ENCODE results near the gene OR2T8. TPM values are rescaled to one million over a fixed set of nuclear protein-coding genes. Genes with fewer than 3 reads are reported as not detected.

OR2T8 gene
- total and polyA plus RNA-seq, 3 donors from 2014 or later: 0.44 to 0.55 TPM; not detected in 1

- no peak within 1 kb of the TSS for H3K4me3 ChIP-seq
- intact Hi-C loops (cut with DNase I; ENCODE audit: low total_unique reads): no loop called here
- WGBS, 2 donors: 85 to 90% methylated on average over 3 of the region's 3 CpGs
These were observed 28.5 kb downstream of the OR2T8 start, which contains the start of gene OR2L8 for GRCh38 chr1:247948558-247948957. Gene OR2L8 (plus strand): TSS chr1:247948858. CDS start chr1:247948858, 0 bp downstream.

GRCh38 chr1:247953408-247953807, 33.4 kb downstream of the OR2T8 start:
- no peak for DNase-seq
- Histone ChIP-seq H3K27ac (no peak overlapping the region), H3K36me3 (ENCODE audit: low read depth, missing control alignments) (no peaks in the 10 kb centered on the region)

More at GRCh38 chr1:247948558-247948957, 28.5 kb downstream of the OR2T8 start, which contains the start of gene OR2L8:
- H3K4me1 ChIP-seq: no peaks in the 10 kb centered on the region
- TF ChIP-seq CTCF (IDR thresholded peaks at IDR 0.05) (no peak), POLR2A (IDR thresholded peaks at IDR 0.05) (no peak)
- H3K36me3 ChIP-seq (ENCODE audit: low read depth, missing control alignments): no peaks in the 10 kb centered on the region
- no peak for DNase-seq
- no peaks in the 10 kb centered on the region for H3K27me3 ChIP-seq
- no peak within 1 kb of the TSS for H3K27ac ChIP-seq
- H3K9me3 ChIP-seq: no peaks in the 10 kb centered on the region

GRCh38 chr1:247961791-247962190, 41.7 kb downstream of the OR2T8 start:
- H3K4me1 ChIP-seq: no peaks in the 10 kb centered on the region
- DNase-seq: no peak
- H3K36me3 ChIP-seq (ENCODE audit: low read depth, missing control alignments): no peaks in the 10 kb centered on the region
- H3K9me3 ChIP-seq: no peaks in the 10 kb centered on the region
- intact Hi-C loops (cut with DNase I; ENCODE audit: low total_unique reads): no loop called here
- TF ChIP-seq CTCF (IDR thresholded peaks at IDR 0.05) (no peak), POLR2A (IDR thresholded peaks at IDR 0.05) (no peak)
- 30 to 42% methylated on average over 3 of the region's 3 CpGs for WGBS, 2 donors
- H3K27ac ChIP-seq: no peak overlapping the region
- H3K4me3 ChIP-seq: no peak overlapping the region
- H3K27me3 ChIP-seq: no peaks in the 10 kb centered on the region

More at GRCh38 chr1:247953408-247953807, 33.4 kb downstream of the OR2T8 start:
- intact Hi-C loops (cut with DNase I; ENCODE audit: low total_unique reads): no loop called here
- Histone ChIP-seq H3K9me3 (no peaks in the 10 kb centered on the region), H3K27me3 (no peaks in the 10 kb centered on the region), H3K4me3 (no peak overlapping the region), H3K4me1 (no peaks in the 10 kb centered on the region)
- no peak for TF ChIP-seq POLR2A (IDR thresholded peaks at IDR 0.05)
- TF ChIP-seq CTCF (IDR thresholded peaks at IDR 0.05): no peak
- 70 to 92% methylated on average over 1 of the region's 1 CpG for WGBS, 2 donors

GRCh38 chr1:247962911-247963588, 43.0 kb downstream of the OR2T8 start:
- no peaks in the 10 kb centered on the region for H3K27me3 ChIP-seq
- H3K27ac ChIP-seq: no peak overlapping the region
- TF ChIP-seq CTCF (IDR thresholded peaks at IDR 0.05): no peak
- no peaks in the 10 kb centered on the region for H3K4me1 ChIP-seq
- no peak for DNase-seq
- intact Hi-C loops (cut with DNase I; ENCODE audit: low total_unique reads): no loop called here
- no peaks in the 10 kb centered on the region for H3K36me3 ChIP-seq (ENCODE audit: low read depth, missing control alignments)
- H3K4me3 ChIP-seq: no peak overlapping the region
- no peaks in the 10 kb centered on the region for H3K9me3 ChIP-seq
- 75 to 76% methylated on average over 4 of the region's 4 CpGs for WGBS, 2 donors

- H3K27me3 ChIP-seq: no peaks in the 10 kb centered on the region
- H3K27ac ChIP-seq: no peak within 1 kb of the TSS
- no peaks in the 10 kb centered on the region for H3K36me3 ChIP-seq (ENCODE audit: low read depth, missing control alignments)
- no peak for TF ChIP-seq CTCF (IDR thresholded peaks at IDR 0.05)
- TF ChIP-seq POLR2A (IDR thresholded peaks at IDR 0.05): no peak
- no peak for DNase-seq
- H3K4me1 ChIP-seq: no peaks in the 10 kb centered on the region
- no peaks in the 10 kb centered on the region for H3K9me3 ChIP-seq
- H3K4me3 ChIP-seq: no peak within 1 kb of the TSS
- 91 to 97% methylated on average over 2 of the region's 2 CpGs for WGBS, 2 donors
- intact Hi-C loops (cut with DNase I; ENCODE audit: low total_unique reads): no loop called here
These were observed 44.9 kb downstream of the OR2T8 start, which contains the start of gene OR2AK2 for GRCh38 chr1:247964933-247965332. Gene OR2AK2 (plus strand): TSS chr1:247965233. CDS start chr1:247965377, 144 bp downstream.

Data from testis (tissue), 3 donors.